Activated T-cell treated with anti-CD3 and anti-CD28 coated beads, Interleukin-2, amount 50 U/mL, for 72 hours (primary cell): ENCODE results near the gene LMO7. TPM values are rescaled to one million over a fixed set of nuclear protein-coding genes. Genes with fewer than 3 reads are reported as not detected.

ENCODE experiments used
- ATAC-seq, 2 donors: fragments of 150-1000 bp; cut with Tn5 transposase; replicated peaks in 1 of 2; 2 replicates each; pipeline ENCODE4 v1.10.0; 2021; ENCODE audit warnings: moderate library complexity in 2 of 2, mild to moderate bottlenecking in 1 of 2
- DNase-seq, 2 donors: peaks; one replicate each; pipeline ENCODE4 v3.0.0; 2021 to 2022; ENCODE audit warnings: mixed read lengths in 1 of 2
- H3K27ac Mint-ChIP-seq: one replicate; pipeline ENCODE4 v1.8.0; 2022; ENCODE audit warnings: mild to moderate bottlenecking, moderate library complexity, mixed read lengths
- H3K27me3 Mint-ChIP-seq: one replicate; pipeline ENCODE4 v1.8.0; 2022; ENCODE audit warnings: low read depth, mixed read lengths
- H3K36me3 Mint-ChIP-seq, 2 donors: one replicate each; pipeline ENCODE4 v1.8.0; 2022; ENCODE audit warnings: mixed read lengths in 2 of 2, mild to moderate bottlenecking in 1 of 2; ENCODE audit not compliant: insufficient read depth in 2 of 2
- H3K4me1 Mint-ChIP-seq: one replicate; pipeline ENCODE4 v1.8.0; 2022; ENCODE audit warnings: low read depth, mixed read lengths
- H3K4me3 Mint-ChIP-seq, 2 donors: one replicate each; pipeline ENCODE4 v1.8.0; 2022; ENCODE audit warnings: mild to moderate bottlenecking in 2 of 2, mixed read lengths in 2 of 2, moderate library complexity in 2 of 2
- H3K9me3 Mint-ChIP-seq, 2 donors: one replicate each; pipeline ENCODE4 v1.8.0; 2022; ENCODE audit warnings: mixed read lengths in 2 of 2
- total RNA-seq, 2 donors: library from RNA; stranded (reverse); gene quantifications; one replicate each; pipeline ENCODE4 v1.2.3, GENCODE V29; 2022

Gene LMO7
- total RNA-seq, 2 donors from 2014 or later: 12.1 to 14.6 TPM

DNA sequence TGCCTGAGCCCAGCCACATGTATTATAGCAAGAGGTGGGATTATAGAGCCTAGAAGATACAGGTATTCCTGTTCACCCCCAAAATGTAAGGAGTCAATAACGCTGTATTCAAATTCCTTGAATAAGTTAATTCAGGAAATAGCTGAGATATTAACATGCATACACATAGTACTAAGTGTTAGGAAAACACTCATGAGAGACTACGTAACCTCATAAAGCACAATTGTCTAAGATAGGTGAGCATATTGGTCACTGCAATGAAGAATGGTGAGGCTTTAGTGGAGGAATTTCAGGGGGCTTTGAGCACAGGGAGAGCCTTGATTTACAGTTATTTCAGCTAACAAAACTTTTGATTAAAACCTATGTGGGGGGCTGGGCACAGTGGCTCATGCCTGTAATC, 161.6 kb downstream of the LMO7 start:
- Mint-ChIP-seq H3K4me1 (peaks cover 61% of the 10 kb centered on the region), H3K27ac (no peak overlapping the region), H3K27me3 (no peaks in the 10 kb centered on the region), H3K4me3 (peak overlapping the region in 1 of 2 donors; percentile 13), H3K9me3 (no peaks in the 10 kb centered on the region), H3K36me3 (peaks cover 0 to 6% of the 10 kb centered on the region in 2 donors)
- DNase-seq (no peak), ATAC-seq (no peak)

DNA sequence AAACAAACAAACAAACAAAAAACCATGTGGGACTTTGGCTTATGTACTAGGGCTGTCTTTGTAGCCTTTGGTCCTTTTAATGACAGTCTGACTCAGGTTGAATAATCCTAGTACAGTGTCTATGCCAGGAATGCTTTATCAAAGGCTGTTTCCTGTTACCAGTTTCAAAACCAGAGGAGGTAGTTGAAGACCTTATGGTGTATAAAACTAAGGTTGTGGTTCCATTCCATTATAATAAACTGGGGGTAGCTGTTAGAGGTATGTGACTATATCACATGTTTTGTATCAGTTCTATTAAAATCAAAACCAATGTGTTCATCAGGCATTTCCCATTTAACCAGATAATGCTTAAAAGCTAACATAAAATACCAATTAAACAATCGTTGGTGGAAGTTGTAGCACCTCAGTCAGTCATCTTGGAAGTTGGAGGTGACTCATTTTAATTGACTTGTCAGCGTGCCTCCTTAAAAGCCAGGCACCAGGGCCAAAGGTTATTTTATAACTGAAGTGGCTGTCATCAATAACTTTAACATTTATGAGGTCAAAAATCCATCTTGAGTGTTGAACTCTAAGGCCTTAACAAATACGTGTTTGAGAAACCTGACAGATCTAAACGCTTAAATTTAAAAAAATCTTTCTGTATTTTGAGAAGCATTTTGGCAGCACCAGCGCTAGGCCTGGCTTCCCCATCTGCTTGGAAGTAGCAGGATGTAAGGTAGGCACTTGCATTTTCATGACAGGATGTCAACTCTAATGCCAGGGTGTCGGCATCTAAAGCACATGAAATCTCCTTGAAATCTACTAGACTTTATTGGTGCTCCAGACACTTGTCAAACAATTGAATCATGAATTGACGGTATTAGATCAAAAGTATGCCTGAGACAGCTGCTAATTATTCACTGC, 162.5 kb downstream of the LMO7 start:
- H3K4me3 Mint-ChIP-seq: peak overlapping the region; percentile 13 to 18
- no peaks in the 10 kb centered on the region for H3K27me3 Mint-ChIP-seq
- ATAC-seq: peak; percentile 80 to 89
- H3K4me1 Mint-ChIP-seq: peaks cover 69% of the 10 kb centered on the region
- no peaks in the 10 kb centered on the region for H3K9me3 Mint-ChIP-seq
- H3K36me3 Mint-ChIP-seq: peaks cover 0 to 6% of the 10 kb centered on the region in 2 donors
- H3K27ac Mint-ChIP-seq: no peak overlapping the region
- peak; percentile 5 to 14 for DNase-seq

DNA sequence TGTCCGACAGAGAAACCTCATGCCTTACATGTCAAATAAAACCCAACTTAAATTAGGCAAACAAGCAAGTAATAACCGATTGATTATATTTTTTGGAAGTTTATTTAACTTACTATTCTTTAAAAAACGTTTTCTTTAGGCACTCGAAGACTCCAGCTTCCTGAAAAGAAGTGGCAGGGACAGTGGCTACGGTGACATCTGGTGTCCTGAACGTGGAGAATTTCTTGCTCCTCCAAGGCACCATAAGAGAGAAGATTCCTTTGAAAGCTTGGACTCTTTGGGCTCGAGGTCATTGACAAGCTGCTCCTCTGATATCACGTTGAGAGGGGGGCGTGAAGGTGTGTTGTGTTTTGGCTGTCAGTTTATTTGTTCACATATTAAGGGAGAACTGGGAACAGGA, 164.4 kb downstream of the LMO7 start:
- no peak for ATAC-seq
- Mint-ChIP-seq H3K9me3 (no peaks in the 10 kb centered on the region), H3K4me1 (peaks cover 71% of the 10 kb centered on the region), H3K4me3 (peak overlapping the region in 1 of 2 donors; percentile 1), H3K27ac (no peak overlapping the region), H3K36me3 (peaks cover 0 to 6% of the 10 kb centered on the region in 2 donors), H3K27me3 (no peaks in the 10 kb centered on the region)
- DNase-seq: no peak

DNA sequence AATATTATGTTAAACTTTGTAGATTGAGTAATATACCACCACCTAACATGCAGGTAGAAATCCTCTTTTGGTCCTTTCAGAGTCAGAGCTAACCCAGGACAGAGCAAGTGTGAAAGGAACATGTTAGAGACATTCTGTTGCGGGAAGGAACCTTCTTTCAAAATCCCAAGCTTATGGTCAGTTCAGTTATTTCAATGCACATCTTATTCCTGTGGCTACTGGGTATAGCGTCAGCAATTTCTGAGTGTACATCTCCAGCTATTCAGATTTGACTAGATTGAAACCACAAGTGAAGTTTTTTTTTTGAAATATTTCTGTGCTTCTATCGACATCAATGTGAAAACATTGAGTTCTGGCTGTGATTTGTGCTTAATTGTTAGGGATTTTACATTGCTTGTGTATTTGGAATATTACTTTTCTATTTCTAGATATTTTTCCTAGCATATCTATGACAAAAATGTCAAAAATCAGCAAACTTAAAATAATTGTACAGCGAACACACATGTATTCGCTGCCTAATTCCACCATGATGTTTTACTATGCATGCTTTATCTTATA, 165.3 kb downstream of the LMO7 start:
- ATAC-seq (peak; percentile 8 to 10), DNase-seq (no peak)
- peaks cover 0 to 6% of the 10 kb centered on the region in 2 donors for H3K36me3 Mint-ChIP-seq
- no peak overlapping the region for H3K27ac Mint-ChIP-seq
- H3K4me1 Mint-ChIP-seq: peaks cover 69% of the 10 kb centered on the region
- H3K9me3 Mint-ChIP-seq: no peaks in the 10 kb centered on the region
- no peaks in the 10 kb centered on the region for H3K27me3 Mint-ChIP-seq
- H3K4me3 Mint-ChIP-seq: peak overlapping the region in 1 of 2 donors; percentile 64

DNA sequence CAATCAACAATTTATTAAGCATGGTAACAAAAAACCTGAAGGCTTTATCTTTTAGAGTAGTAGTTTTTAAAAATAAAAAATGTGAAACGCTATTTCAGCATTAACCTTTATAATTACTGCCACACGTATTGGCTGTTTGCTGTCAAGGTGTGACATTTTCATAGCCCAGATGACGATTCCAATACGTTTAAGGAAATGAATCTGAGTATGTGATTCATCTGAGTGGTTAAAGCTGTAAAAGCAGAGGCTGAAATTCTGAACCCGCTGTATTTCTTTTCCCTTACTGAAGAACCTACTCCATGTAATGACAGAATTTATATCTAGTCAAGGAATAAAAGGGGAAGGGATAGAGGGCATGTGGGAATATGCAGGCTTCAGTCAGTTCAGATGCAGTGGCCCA, 166.0 kb downstream of the LMO7 start:
- H3K9me3 Mint-ChIP-seq: no peaks in the 10 kb centered on the region
- peak overlapping the region; percentile 90 for H3K27ac Mint-ChIP-seq
- ATAC-seq: peak in 1 of 2 donors; percentile 39
- H3K4me3 Mint-ChIP-seq: peak overlapping the region; percentile 64 to 69
- no peak for DNase-seq
- H3K36me3 Mint-ChIP-seq: peaks cover 0 to 6% of the 10 kb centered on the region in 2 donors
- peaks cover 69% of the 10 kb centered on the region for H3K4me1 Mint-ChIP-seq
- H3K27me3 Mint-ChIP-seq: no peaks in the 10 kb centered on the region

DNA sequence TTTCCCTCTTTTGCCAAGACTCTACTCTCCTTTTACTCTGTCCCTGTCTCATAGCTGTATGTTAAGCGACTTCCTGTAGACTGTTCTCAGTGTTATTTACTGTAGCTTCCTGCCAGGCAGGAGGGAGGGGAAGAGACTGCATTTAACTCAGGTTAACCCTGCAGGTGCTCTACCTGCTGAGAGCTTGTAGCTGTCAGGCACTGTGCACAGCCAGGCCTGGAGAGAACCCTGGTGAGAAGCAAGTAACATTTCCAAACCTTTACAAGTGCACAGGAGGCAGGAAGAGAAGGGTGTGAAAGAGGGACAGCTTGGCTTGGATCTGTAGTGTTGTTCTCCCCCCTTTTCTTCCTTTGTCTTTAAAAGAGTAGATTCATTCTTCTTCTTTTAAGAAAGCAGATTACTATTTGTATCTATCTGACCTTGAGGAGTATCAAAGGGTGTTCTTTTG, 167.1 kb downstream of the LMO7 start:
- ATAC-seq (peak; percentile 24 to 37), DNase-seq (peak in 1 of 2 donors; percentile 3)
- H3K4me1 Mint-ChIP-seq: peaks cover 59% of the 10 kb centered on the region
- no peaks in the 10 kb centered on the region for H3K27me3 Mint-ChIP-seq
- no peaks in the 10 kb centered on the region for H3K9me3 Mint-ChIP-seq
- peaks cover 0 to 2% of the 10 kb centered on the region in 2 donors for H3K36me3 Mint-ChIP-seq
- H3K4me3 Mint-ChIP-seq: peak overlapping the region; percentile 7 to 25
- H3K27ac Mint-ChIP-seq: no peak overlapping the region

DNA sequence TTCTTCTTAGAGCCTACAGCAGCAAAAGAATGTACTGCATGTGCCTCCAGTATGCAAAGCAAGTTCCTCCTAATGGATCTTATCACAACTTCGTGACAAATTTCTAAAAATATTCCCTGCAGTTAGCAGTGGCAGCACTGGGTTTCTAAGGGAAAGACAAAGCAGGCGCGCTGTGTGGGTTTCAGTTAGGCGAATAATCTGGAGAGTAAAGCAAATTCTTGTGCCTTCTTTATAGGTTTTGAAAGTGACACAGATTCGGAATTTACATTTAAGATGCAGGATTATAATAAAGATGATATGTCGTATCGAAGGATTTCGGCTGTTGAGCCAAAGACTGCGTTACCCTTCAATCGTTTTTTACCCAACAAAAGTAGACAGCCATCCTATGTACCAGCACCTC, 167.9 kb downstream of the LMO7 start:
- no peak for DNase-seq
- Mint-ChIP-seq H3K27ac (no peak overlapping the region), H3K36me3 (peaks cover 0 to 2% of the 10 kb centered on the region in 2 donors), H3K4me1 (peaks cover 50% of the 10 kb centered on the region), H3K27me3 (no peaks in the 10 kb centered on the region), H3K9me3 (no peaks in the 10 kb centered on the region), H3K4me3 (no peak overlapping the region)
- ATAC-seq: no peak

DNA sequence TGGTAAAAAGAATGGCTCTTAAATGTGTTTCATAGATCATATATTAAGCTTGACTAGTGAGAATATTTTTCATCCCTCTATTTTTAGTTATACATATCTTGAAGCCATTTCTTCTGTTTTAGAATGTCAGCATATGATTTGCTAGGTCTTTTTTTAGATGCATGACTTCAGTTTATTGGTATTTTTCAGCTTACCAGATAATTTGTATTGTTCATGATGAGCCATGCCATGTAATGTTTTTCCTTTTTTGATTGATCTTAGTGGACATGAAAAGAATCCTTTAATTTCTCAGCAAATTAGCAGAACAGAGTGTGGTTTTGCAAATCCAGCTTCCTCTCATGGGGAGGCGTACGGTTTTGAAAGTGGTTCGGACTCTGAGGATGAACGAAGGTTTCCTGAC, 168.5 kb downstream of the LMO7 start:
- ATAC-seq (no peak), DNase-seq (no peak)
- Mint-ChIP-seq H3K4me3 (no peak overlapping the region), H3K36me3 (peaks cover 0 to 2% of the 10 kb centered on the region in 2 donors), H3K4me1 (peaks cover 44% of the 10 kb centered on the region), H3K9me3 (no peaks in the 10 kb centered on the region), H3K27ac (no peak overlapping the region), H3K27me3 (no peaks in the 10 kb centered on the region)

DNA sequence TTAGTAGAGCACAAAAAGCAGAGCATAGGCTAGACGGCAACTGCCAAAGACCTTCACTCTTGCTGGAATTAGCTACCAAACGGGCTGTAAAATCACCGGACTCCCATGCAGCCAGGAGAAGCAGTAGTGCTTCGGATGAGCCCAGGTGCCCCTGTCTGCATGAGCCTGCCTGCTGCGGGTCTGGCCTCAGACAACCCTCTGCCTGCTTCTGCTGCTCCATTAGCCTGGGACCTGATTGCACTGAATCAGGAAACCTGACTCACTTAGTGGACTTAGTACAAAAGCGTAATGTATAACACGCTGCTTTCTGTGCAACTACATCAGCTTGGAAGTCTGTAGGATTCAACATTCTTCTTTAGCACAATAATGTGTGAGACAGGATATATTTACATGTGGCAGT, 170.0 kb downstream of the LMO7 start:
- peaks cover 0 to 2% of the 10 kb centered on the region in 2 donors for H3K36me3 Mint-ChIP-seq
- H3K27me3 Mint-ChIP-seq: no peaks in the 10 kb centered on the region
- DNase-seq (no peak), ATAC-seq (no peak)
- H3K9me3 Mint-ChIP-seq: no peaks in the 10 kb centered on the region
- no peak overlapping the region for H3K27ac Mint-ChIP-seq
- peaks cover 29% of the 10 kb centered on the region for H3K4me1 Mint-ChIP-seq
- no peak overlapping the region for H3K4me3 Mint-ChIP-seq

DNA sequence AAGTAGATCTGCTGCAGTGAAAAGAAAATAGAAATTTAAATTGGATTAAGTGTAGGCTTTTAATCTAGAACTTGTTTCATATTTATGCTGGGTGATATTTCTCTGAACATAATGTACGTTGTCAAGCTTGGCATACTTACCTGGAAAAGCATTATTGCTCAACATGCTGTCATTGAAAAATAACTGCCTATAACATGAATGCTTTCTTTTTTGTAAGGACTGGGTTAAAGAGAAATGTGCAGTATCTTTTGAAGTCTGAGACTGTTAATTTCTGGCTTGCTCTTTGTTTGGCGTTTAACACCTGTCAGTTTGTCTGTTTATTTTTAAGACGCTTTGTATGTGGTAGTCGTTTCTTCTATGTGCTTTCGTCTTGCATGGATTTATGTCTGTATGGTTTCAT, 175.2 kb downstream of the LMO7 start:
- Mint-ChIP-seq H3K27me3 (no peaks in the 10 kb centered on the region), H3K9me3 (no peaks in the 10 kb centered on the region), H3K36me3 (no peaks in the 10 kb centered on the region), H3K4me1 (no peaks in the 10 kb centered on the region), H3K27ac (no peak overlapping the region), H3K4me3 (no peak overlapping the region)
- no peak for ATAC-seq
- DNase-seq: no peak

DNA sequence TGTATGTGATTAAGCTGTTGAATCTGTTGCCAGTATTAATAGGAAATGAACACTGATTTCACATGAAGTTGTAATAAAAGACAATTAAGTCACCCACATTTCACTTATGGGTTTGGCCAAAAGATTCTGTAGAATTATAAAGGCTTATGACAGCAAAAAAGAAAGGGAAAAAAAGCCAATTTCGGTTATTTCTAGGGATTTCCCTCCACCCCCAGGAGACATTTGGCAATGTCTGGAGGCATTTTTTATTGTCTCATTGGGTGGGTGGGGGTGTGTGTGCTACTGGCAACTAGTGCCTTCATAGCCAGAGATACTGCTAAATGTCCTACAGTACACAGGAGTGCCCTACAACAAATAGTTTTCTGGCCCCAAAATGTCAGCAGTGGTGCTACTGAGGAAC, 175.7 kb downstream of the LMO7 start:
- Mint-ChIP-seq H3K4me3 (no peak overlapping the region), H3K27ac (no peak overlapping the region), H3K4me1 (no peaks in the 10 kb centered on the region), H3K36me3 (no peaks in the 10 kb centered on the region), H3K27me3 (no peaks in the 10 kb centered on the region), H3K9me3 (no peaks in the 10 kb centered on the region)
- no peak for ATAC-seq
- DNase-seq: no peak

DNA sequence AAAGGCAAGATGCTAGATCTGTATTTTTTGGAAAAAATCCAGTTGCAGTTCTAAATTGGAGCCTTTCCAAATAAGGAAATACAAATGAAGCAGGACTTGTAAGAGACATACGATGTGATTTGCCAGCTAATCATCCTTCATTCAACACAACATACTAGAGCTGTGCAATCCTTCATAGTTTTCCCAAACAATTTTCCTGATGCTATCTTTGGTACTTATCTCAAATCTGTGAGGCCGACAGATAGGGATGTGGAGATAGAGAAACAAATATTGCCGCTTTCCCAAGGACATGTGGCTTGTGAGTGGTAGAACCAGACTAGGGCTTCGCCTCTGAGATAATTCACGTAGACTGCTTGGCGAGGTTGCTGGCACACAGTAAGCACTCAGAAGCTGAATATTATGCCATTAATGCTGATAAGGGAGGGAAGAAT, 176.6 kb downstream of the LMO7 start:
- Mint-ChIP-seq H3K27me3 (no peaks in the 10 kb centered on the region), H3K36me3 (no peaks in the 10 kb centered on the region), H3K9me3 (no peaks in the 10 kb centered on the region), H3K4me3 (no peak overlapping the region), H3K27ac (no peak overlapping the region), H3K4me1 (no peaks in the 10 kb centered on the region)
- no peak for ATAC-seq
- DNase-seq: no peak

DNA sequence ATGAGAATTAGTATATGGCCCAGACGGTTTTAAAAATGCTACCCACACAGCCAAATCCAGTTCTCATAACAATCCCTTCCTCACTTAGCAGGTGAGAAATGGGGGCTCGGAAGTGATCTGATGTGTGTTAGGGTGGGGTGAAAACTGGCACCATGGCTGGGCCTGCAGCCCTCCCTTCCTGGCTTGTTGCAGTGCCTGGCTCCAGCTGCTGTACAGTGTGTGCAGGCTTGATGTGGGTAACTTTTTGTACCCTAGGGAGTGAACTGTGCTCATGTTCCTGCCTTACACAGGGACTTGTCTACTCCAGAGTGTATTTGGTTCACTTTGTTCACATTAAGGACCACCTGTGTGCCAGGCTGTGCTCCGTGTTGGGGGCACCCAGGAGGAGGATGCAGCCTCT, 177.2 kb downstream of the LMO7 start:
- Mint-ChIP-seq H3K4me3 (no peak overlapping the region), H3K27ac (no peak overlapping the region), H3K9me3 (no peaks in the 10 kb centered on the region), H3K36me3 (no peaks in the 10 kb centered on the region), H3K4me1 (no peaks in the 10 kb centered on the region), H3K27me3 (no peaks in the 10 kb centered on the region)
- ATAC-seq (no peak), DNase-seq (no peak)
